Body of pancreas (tissue), 4 donors: ENCODE data around the gene MIOX. TPM values are rescaled to one million over a fixed set of nuclear protein-coding genes. Genes with fewer than 3 reads are reported as not detected.

Experiments used
- ATAC-seq: fragments of 150-250 bp; one replicate; pipeline ENCODE4 v1.9.1; 2016
- DNase-seq, 4 donors: peaks; one replicate each; pipeline ENCODE4 v3.0.0-alpha.2; 2019
- H3K27ac ChIP-seq, 4 donors: fragments of 200-600 bp; sonication (generic); 1 replicate in 3 of 4; 2 replicates in 1 of 4; pipeline versions ENCODE4 v1.5.1 to v1.6.1; 2016 to 2019; ENCODE audit warnings: mild to moderate bottlenecking in 1 of 4, mixed read lengths in 1 of 4, moderate library complexity in 1 of 4
- H3K27me3 ChIP-seq, 2 donors: fragments of 200-600 bp; sonication (generic); one replicate each; pipeline ENCODE4 v1.6.0; 2016; ENCODE audit warnings: mild to moderate bottlenecking in 1 of 2
- H3K36me3 ChIP-seq, 2 donors: fragments of 200-600 bp; sonication (generic); replicated peaks in 1 of 2; 2 replicates each; pipeline ENCODE4 v1.5.1; 2016; ENCODE audit warnings: low read depth in 2 of 2; ENCODE audit not compliant: insufficient read depth in 1 of 2
- H3K4me1 ChIP-seq: fragments of 200-600 bp; sonication (generic); one replicate; pipeline ENCODE4 v1.6.0; 2016
- H3K4me3 ChIP-seq, 2 donors: fragments of 200-600 bp; sonication (generic); 1 replicate in 1 of 2; 2 replicates in 1 of 2; pipeline ENCODE4 v1.5.1; 2016 to 2019
- H3K9me3 ChIP-seq, 3 donors: fragments of 200-600 bp; sonication (generic); 1 replicate in 2 of 3; 2 replicates in 1 of 3; pipeline ENCODE4 v1.5.1; 2016
- POLR2A ChIP-seq, 3 donors: fragments of 450-650 bp; IDR thresholded peaks; one replicate each; pipeline ENCODE4 v1.6.1; 2016; ENCODE audit warnings: antibody characterized with exemption in 3 of 3, mild to moderate bottlenecking in 2 of 3
- WGBS, 2 donors: methylation state at CpG; one replicate each; pipeline ENCODE4 v1.1.5; 2017; 5-methylcytosine and 5-hydroxymethylcytosine counted together
- intact Hi-C: fragments of 100-400 bp; cut with DNase I; formaldehyde crosslinking; loops from one replicate; pipeline ENCODE4 v1.15.1; 2023
- total RNA-seq, 2 donors: library from RNA; depleted of rRNA; stranded (reverse); fragments of >200 nt; gene quantifications; one replicate each; pipeline ENCODE4 v1.1.0, GENCODE V29; 2016
- TF ChIP-seq, protein P1 (sequence below), 7 experiments: fragments of 450-650 bp in 4 of 7; fragments of 200-600 bp in 3 of 7; sonication (generic) in 3 of 7; IDR thresholded peaks; one replicate each; pipeline ENCODE4 v1.5.1; 2016 to 2019; ENCODE audit warnings: antibody characterized with exemption in 7 of 7

MIOX gene
- total RNA-seq, 2 donors from 2014 or later, result not detected

DNA sequence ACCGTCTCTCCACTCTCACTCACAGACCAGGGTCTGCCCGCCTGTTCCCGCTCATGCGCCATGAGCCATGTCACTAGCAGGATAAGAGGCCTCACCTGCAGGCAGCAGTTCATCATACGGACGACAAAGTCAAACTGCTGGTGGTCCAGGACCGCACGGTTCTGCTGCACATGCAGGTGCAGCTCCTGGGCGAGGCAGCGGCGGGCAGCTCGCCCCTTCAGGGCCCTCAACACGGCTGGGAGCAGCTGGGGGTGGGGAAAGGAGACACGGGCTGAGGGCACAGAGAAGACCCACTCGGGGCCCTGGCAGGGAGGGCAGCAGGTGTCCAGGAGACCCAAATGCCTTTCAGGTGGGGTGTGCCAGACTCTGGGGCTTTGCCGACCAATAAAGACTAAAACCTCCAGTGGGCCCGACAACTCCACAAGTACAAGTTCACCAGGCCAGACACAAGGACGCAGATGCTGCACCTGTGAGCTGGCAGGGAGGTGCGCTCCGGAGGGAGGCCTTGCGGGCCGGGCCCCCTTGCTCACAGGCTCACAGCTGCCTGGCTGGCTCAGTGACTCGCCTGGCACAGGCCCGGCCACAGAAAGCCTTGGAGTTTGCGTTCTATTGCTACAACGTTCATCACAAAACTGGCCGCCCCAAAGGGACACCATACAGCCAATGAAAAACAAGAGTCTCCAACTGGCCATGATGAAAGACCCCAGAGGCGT lies 23.3 kb upstream of the MIOX start:
- Histone ChIP-seq H3K4me1 (no peaks in the 10 kb centered on the region), H3K27ac (no peak overlapping the region), H3K9me3 (no peaks in the 10 kb centered on the region), H3K36me3 (peaks cover 49 to 69% of the 10 kb centered on the region in 2 donors), H3K4me3 (no peak overlapping the region), H3K27me3 (no peaks in the 10 kb centered on the region)
- WGBS, 2 donors, result 90 to 92% methylated on average over 17 to 28 of the region's 28 CpGs
- intact Hi-C loops, result no loop called here
- TF ChIP-seq, protein P1, sequence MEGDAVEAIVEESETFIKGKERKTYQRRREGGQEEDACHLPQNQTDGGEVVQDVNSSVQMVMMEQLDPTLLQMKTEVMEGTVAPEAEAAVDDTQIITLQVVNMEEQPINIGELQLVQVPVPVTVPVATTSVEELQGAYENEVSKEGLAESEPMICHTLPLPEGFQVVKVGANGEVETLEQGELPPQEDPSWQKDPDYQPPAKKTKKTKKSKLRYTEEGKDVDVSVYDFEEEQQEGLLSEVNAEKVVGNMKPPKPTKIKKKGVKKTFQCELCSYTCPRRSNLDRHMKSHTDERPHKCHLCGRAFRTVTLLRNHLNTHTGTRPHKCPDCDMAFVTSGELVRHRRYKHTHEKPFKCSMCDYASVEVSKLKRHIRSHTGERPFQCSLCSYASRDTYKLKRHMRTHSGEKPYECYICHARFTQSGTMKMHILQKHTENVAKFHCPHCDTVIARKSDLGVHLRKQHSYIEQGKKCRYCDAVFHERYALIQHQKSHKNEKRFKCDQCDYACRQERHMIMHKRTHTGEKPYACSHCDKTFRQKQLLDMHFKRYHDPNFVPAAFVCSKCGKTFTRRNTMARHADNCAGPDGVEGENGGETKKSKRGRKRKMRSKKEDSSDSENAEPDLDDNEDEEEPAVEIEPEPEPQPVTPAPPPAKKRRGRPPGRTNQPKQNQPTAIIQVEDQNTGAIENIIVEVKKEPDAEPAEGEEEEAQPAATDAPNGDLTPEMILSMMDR (IDR thresholded peaks at IDR 0.05), result no peak
- no peak for TF ChIP-seq POLR2A (IDR thresholded peaks at IDR 0.05)
- DNase-seq, result no peak
- ATAC-seq, result no peak

DNA sequence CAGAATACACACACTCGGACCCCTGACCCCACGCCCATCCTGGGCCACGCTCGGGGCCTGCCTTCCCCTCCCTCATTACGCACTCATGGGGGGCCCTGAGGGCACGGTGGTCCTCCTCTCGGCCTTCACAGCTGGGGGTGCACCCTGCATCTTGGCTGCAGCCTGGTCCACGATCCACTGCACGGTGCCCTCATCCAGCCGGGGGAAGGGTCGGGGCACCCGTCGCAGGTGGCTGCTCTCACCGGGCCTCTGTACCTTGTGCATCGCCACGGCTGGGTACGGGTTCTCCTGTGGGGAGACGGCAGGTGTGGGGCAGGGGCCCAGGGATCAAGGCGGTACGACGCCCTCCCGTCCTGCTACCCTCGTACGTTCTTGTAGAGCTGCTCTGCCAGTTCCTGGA lies 22.2 kb upstream of the MIOX start:
- H3K27me3 ChIP-seq, result no peaks in the 10 kb centered on the region
- H3K4me3 ChIP-seq, result no peak overlapping the region
- ATAC-seq (no peak), DNase-seq (no peak)
- TF ChIP-seq, protein P1 (IDR thresholded peaks at IDR 0.05), result no peak
- TF ChIP-seq POLR2A (IDR thresholded peaks at IDR 0.05), result no peak
- WGBS, 2 donors, result 73 to 95% methylated on average over 8 to 22 of the region's 24 CpGs
- H3K9me3 ChIP-seq, result no peaks in the 10 kb centered on the region
- intact Hi-C loops, result no loop called here
- H3K27ac ChIP-seq, result no peak overlapping the region
- peaks cover 49 to 63% of the 10 kb centered on the region in 2 donors for H3K36me3 ChIP-seq
- H3K4me1 ChIP-seq, result peaks cover 5% of the 10 kb centered on the region

DNA sequence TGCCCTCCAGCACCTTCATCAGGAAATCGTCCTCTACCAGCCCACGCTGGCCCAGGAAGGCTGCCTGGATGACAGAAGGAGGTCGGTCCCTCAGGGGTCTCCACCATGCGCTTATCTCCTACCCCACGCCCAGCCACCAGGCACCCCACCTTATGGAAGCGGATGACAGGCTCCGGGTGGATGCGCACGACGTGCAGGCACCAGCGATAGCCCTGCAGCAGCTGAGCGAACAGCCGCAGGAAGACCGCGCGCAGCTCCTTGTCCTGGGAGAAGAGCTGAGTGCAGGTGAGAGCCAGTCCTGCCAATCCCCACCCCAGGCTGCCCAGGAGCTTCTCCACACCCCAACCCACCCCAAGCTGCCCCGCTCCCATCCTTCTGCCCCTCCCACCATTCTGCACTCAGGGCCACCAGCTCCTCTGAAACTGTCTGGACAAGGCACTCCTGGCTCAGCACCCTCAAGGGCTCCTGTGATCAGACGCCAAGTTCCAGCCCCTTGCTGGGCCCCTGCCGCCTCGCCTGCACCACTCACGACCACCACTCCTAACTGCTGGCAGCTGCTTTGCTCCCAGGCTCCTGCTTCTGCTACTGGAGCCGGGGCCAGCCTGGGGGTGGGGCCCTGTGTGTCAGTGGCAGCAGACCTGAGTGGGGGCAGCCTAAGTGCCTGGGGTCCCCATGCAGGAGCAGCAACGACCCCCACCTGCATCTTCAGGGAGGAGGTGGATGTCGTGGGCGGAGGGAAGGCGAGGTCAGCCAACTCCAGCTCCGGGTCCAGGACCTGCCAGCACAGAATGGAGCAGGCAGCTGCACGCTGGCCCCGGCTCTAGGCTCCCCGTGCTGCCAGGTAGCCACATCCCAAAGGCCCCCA lies 21.4 kb upstream of the MIOX start:
- DNase-seq, result no peak
- TF ChIP-seq POLR2A (IDR thresholded peaks at IDR 0.05), result no peak
- TF ChIP-seq, protein P1 (IDR thresholded peaks at IDR 0.05), result no peak
- H3K36me3 ChIP-seq, result peaks cover 49 to 58% of the 10 kb centered on the region in 2 donors
- no peaks in the 10 kb centered on the region for H3K9me3 ChIP-seq
- ATAC-seq, result no peak
- H3K27me3 ChIP-seq, result no peaks in the 10 kb centered on the region
- peaks cover 14% of the 10 kb centered on the region for H3K4me1 ChIP-seq
- intact Hi-C loops, result loop anchor here (5.0 kb wide), 1 partner anchor 37 kb away; no protein-coding TSS in a partner anchor
- H3K4me3 ChIP-seq, result no peak overlapping the region
- no peak overlapping the region for H3K27ac ChIP-seq
- 92 to 96% methylated on average over 19 to 29 of the region's 30 CpGs for WGBS, 2 donors

DNA sequence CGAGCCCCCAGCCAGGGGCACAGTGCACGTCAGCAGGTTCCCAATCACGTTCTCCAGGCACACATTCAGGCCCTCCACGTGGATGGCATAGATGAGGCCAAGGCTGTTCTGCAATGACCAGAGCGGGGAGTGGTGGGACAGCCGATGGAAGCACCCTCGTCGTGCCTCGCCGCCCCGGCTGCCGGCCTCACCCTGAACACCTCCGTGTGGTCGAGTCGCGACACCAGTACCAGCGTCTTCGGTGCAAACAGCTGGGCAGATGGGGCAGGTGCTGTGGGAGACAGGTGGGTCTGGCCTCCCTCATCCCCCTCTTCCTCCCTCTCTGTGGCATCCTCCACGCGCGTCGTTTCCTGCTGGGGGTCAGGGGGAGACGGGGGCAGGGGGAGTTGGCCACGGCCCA lies 19.3 kb upstream of the MIOX start:
- H3K9me3 ChIP-seq, result no peaks in the 10 kb centered on the region
- DNase-seq (no peak), ATAC-seq (no peak)
- H3K4me1 ChIP-seq, result peaks cover 34% of the 10 kb centered on the region
- TF ChIP-seq POLR2A (IDR thresholded peaks at IDR 0.05), result no peak
- TF ChIP-seq, protein P1 (IDR thresholded peaks at IDR 0.05), result no peak
- H3K27me3 ChIP-seq, result no peaks in the 10 kb centered on the region
- 83% methylated on average over 23 of the region's 24 CpGs; no CpG with 5 or more reads in 1 of the 2 donors for WGBS, 2 donors
- H3K36me3 ChIP-seq, result peaks cover 33 to 40% of the 10 kb centered on the region in 2 donors
- no peak overlapping the region for H3K4me3 ChIP-seq
- H3K27ac ChIP-seq, result no peak overlapping the region
- intact Hi-C loops, result loop anchor here (5.0 kb wide), 1 partner anchor 35 kb away; no protein-coding TSS in a partner anchor
